Activated T-cell treated with anti-CD3 and anti-CD28 coated beads, Interleukin-2, amount 50 U/mL, for 1 hour (primary cell): ENCODE measurements around the gene MUL1.
"Not testable (repeated sequence)": the region's sequence is repeated elsewhere in the genome, so short reads cannot be mapped to it uniquely, and the experiment has no call there.

Source experiments
- DNase-seq: peaks from one replicate; pipeline ENCODE4 v3.0.0-alpha.2; 2020

Gene MUL1, protein sequence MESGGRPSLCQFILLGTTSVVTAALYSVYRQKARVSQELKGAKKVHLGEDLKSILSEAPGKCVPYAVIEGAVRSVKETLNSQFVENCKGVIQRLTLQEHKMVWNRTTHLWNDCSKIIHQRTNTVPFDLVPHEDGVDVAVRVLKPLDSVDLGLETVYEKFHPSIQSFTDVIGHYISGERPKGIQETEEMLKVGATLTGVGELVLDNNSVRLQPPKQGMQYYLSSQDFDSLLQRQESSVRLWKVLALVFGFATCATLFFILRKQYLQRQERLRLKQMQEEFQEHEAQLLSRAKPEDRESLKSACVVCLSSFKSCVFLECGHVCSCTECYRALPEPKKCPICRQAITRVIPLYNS

GRCh38 chr1:20507564-20508410 is at the start of gene MUL1:
TSS of gene MUL1 (minus strand) at chr1:20508151. CDS start at chr1:20508024, 127 bp downstream.
- DNase-seq: peak; percentile 92

- no peak for DNase-seq
Observed at GRCh38 chr1:20555758-20556120, 47.8 kb upstream of the MUL1 start.

- DNase-seq: no peak
Observed at GRCh38 chr1:20555025-20555757, 47.2 kb upstream of the MUL1 start.

GRCh38 chr1:20552728-20553445 is 44.9 kb upstream of the MUL1 start:
- DNase-seq: no peak

DNA sequence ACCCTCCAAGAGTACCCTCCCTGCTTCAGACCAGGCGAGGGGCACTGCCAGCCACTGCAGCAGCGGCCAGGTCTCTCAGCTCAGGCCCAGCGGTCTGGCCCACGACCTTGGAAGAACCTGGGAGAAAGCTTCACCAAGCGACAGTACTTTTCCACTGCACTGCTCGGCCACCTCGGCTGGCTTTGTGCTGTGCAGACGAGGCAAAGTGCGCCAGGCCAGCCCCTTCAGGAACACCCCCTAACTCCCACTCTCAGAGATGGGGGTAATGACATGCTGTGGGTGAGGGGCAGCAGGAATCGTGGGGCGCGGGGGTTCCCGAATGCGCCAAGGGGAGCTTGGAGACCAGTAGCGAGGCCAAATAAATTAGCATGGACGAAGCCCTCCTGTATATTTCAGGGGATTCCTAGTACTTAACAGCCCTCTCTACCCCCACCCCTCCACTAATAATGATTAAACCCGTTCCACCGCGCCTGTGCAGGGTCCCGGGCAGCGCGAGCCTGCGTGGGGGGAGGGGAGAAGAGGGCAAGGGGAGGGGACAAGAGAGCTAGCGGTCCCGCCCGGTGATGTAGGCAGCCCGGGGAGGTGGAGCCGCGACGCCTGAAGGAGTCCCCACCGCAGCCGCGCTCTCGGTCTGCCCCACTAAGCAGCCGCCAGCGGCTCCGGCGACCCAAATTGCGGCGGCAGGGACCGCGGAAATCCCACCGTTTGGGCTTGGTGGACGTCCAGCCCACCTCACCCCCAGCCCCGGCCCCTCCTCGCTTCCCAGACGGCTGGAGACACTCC is 44.2 kb upstream of the MUL1 start, which contains the start of gene FAM43B:
TSS of gene FAM43B (plus strand) at position 629 of the 783 bp plus-strand sequence. CDS start 401 bp downstream, outside the sequence.
- DNase-seq: no peak

DNA sequence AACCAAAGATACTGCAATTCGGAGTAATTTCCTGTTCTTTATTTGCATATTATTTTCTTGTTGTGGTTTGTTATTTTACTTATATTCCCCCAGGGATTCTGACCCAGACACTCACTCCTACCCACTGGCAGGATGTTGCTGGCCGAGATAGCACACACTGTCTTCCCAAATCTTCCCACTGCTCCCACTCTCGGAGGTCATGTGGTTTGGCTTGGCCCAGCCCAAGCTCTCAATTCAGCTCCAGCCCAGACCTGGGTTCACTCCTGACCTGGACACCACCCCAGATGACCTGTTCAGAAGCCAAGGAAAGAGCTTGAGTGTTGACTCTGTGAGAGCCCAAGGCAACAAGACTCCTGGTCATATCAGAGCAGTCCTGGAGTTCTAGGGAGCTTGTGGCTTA is 43.2 kb upstream of the MUL1 start:
- DNase-seq: no peak

DNA sequence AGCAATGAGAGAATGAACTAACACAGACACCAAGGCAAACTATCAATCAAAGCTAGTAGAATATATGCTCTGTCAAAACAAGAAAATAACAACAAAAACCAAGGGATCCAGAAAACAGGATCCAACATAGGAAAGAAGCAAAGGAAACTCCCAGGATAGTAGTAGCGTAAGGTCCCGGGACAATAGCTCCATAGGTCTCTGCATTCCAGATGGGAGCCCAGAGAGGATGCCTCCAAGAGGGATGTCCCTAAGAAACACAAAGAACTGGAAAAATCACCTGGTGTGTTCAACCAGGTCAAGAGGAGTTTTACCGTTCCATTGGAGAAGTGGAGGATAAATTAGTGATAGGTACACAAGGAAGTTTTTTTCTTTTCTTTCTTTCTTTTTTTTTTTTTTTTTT is 38.7 kb upstream of the MUL1 start:
- no peak for DNase-seq

DNA sequence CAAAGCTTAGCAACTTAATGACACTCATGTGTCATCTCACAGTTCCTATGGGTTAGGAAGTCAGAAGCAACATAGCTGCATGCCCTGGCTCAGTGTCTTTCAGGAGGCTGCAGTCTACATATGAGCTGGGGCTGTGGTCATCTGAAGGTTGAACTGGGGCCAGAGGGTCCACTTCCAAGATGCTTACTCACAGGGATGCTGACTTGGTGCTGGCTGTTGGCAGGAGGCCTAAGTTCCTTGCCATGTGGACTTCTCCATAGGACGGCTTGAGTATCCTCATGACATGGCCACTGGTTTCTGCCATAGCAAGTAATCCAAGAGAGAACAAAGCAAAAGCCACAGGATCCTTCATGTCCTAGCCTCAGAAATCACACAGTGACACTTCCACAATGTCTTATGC is 32.3 kb upstream of the MUL1 start:
- no peak for DNase-seq

- DNase-seq: no peak
Observed at GRCh38 chr1:20538760-20539551, 31.0 kb upstream of the MUL1 start.

DNA sequence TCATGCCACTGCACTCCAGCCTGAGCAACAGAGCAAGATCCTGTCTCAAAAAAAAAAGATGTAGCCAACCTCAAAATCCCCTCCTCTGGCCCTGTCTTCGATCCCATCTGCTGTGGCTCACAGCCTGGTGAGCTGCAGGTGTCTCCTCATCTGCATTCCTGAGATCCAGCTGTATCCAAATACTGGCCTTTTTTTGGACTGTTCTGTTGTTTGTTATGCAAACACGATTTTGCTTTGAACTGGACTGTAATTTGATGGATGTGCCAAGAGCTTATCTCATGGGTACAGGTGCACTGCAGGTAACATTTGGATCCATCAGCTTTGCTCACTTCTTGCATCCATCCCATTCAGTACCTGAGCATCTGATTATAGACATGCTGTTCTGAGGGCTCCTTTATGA is 30.3 kb upstream of the MUL1 start:
- no peak for DNase-seq

GRCh38 chr1:20534659-20535417 is 26.9 kb upstream of the MUL1 start:
- DNase-seq: no peak

GRCh38 chr1:20533635-20534034 is 25.7 kb upstream of the MUL1 start:
- DNase-seq: no peak

DNA sequence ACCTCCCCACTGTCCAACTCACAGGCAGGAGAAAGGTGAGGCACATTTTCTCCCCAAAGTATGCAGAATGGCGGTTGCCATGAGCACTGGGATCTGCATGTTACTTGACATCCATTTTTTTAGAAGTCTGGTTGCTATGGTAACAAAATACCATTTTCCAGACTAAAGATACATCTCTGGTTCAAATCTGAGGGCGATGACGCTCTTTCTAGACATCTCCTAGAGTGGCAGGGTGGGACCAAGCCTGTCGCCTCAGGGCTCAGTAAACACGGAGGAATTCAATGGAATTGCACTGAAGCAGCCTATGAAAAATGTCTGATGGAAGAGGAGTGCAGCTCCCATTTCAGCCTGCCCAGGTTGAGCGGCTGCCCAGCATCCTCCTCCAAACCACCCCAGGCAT is 22.9 kb upstream of the MUL1 start:
- DNase-seq: no peak

- DNase-seq: no peak
Observed at GRCh38 chr1:20530306-20530705, 22.4 kb upstream of the MUL1 start.

GRCh38 chr1:20528221-20528620 is 20.3 kb upstream of the MUL1 start:
- DNase-seq: no peak

DNA sequence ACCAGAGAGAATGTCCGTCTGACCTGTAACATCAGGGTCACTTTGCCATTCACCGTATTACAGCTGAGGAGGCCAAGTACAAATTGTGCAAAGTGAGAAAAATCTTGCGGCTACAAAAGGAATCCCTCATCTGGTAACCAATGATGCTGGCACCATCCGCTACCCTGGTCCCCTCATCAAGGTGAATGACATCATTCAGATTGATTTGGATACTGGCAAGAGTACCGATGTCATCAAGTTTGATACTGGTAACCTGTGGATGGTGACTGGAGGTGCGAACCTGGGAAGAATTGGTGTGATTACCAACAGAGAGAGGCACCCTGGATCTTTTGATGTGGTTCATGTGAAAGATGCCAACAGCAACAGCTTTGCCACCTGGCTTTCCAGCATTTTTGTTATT is 18.3 kb upstream of the MUL1 start:
- DNase-seq: no peak

DNA sequence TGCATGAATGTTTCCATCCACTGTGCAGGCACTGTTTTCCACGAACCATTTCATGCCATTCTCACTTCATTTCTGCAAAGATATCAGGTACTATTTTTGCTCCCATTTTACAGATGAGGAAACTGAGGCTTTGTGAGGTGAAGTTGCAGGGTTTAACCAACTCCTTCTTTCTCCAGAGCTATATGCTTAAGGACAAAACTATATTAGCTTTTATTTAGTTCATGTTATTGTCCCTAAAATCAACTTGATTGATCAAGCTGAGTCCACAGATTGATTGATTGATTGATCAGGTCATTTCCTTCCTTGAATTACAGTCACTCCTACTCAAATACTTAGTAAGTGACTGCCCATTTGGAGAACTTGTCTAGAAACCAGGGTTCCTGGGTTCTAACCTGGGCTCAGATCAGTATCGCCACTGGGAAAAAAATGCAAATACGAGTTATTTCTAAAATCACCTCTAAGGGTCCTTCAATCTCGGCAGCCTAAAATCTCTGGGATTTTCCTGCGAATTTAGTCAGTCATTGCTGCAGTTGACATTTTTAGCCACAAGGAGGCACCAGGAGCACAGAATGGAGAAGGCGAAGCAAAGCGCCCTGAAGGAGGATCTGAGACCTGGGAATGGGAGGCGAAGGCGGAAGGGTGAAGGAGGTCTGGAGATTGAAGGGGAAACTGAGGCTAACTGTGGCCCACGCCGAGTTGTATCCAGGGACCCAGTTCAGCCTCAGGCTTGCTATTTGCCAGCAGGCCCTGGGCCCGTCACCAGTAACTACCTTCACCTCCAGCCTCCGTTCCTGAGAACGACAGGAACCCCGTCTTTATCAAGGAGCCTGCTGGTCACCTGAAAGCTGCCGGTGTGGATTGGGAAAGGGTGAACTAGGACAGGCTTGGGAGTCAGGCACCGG is 14.3 kb upstream of the MUL1 start:
- DNase-seq: peak; percentile 59

DNA sequence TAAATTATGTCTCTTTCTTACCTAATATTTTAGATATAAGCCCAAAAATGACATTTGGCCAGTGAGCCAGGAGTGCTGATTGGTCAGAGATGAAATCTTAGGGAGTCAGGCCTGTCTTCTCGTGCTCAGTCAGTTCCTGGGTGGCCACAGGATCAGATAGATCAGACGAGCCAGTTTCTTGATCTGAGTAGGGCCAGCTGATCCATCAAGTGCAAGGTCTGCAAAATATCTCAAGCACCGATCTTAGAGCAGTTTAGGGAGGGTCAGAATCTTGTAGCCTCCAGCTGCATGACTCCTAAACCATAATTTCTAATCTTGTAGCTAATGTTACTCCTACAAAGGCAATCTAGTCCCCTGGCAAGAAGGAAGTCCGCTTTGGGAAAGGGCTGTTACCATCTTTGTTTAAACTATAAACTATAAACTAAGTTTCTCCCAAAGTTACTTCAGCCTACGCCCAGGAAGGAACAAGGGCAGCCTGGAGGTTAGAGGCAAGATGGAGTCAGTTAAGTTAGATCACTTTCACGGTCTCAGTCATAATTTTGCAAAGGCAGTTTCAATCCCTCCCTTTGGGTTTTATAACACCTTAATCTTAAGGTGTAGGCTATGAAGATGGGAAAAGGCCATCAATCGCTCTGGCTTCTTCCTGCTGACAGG is 11.8 kb upstream of the MUL1 start:
- DNase-seq: not testable (repeated sequence)
